ENCODE results near the gene DES. TPM values are rescaled to one million over a fixed set of nuclear protein-coding genes. Genes with fewer than 3 reads are reported as not detected.
A peak's percentile ranks its signal among the peaks of the same experiment; 100 is the strongest.
"Not testable (repeated sequence)": the region's sequence is repeated elsewhere in the genome, so short reads cannot be mapped to it uniquely, and the experiment has no call there.

DES gene
- total RNA-seq, 1 donor from 2014 or later: not detected

- no peak for DNase-seq (ENCODE audit: extremely low read depth, low read depth, low spot score)
These were observed 18.3 kb upstream of the DES start for GRCh38 chr2:219399716-219400478.

GRCh38 chr2:219400562-219400961, 17.6 kb upstream of the DES start:
- DNase-seq (ENCODE audit: extremely low read depth, low read depth, low spot score): no peak

DNA sequence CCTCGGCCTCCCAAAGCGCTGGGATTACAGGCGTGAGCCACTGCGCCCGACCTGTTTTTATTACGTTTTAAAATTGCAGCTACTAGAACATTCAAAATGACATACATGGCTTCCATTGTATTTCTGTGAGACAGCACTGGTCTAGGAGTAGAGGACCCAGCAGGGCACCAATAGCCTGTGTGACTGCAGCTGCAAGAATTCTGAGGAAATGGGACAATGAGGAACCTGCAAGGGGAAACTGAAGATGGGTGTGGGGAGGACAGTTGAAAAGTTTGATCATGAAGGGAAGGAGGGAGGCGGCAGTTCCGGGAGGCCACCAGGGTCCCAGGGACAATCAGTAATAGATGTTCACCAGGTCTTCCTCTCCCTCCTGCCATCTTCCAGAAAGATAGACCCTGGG, 16.6 kb upstream of the DES start:
- no peak for DNase-seq (ENCODE audit: extremely low read depth, low read depth, low spot score)

DNA sequence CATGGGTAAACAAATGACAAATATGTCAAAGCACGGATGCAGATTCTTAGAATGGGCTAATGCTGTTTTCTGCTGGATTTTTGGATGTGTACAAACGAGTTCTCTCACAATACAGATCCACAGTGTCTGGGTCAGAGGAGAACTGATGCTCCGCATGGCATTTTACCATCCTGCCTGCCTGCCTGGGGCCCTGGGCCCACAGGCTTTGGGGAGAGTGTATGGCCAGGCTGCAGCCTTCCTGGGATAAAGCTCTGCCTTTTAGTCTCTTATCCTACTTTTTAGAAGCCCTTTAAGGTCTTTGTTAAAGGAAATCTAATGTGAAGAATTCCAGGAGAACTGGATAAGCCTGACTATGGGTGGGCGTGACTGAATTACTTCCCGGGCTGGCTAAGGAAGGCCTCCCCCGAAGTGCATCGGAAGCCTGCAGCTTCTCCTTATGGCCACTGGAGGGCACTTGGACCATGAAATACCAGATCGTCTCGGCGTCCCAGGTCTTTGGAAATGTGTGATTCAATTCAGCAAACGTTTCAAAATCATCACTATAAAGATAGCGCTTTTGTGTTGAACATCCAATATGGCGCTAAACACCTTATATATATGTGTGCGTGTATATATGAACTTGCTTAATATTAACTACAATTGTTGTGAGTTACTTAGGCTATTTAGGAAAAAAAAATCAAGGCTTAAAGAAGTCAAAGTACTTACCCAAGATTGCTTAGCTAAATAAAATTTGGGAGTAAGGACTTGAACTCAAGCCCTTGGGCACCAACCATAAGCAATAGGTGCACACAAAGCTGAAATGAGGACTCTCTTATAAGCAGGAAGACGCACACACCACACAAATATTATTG, 15.3 kb upstream of the DES start:
- peak; percentile 52 for DNase-seq (ENCODE audit: extremely low read depth, low read depth, low spot score)

DNA sequence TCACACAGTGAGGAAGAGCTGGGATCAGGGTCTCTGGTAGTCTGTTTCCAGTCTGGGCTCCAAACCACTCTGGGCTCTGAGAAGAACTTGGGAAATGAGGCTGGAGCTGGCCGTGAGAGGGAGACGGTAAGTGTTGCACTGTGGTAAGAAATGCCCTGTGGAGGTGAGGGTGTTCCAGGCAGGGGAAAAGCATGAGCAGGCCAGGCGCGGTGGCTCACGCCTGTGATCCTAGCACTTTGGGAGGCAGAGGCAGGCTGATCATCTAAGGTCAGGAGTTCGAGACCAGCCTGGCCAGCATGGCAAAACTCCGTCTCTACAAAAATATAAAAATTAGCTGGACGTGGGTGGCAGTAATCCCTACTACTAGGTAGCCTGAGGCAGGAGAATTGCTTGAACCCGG, 14.3 kb upstream of the DES start:
- DNase-seq (ENCODE audit: extremely low read depth, low read depth, low spot score): no peak

DNA sequence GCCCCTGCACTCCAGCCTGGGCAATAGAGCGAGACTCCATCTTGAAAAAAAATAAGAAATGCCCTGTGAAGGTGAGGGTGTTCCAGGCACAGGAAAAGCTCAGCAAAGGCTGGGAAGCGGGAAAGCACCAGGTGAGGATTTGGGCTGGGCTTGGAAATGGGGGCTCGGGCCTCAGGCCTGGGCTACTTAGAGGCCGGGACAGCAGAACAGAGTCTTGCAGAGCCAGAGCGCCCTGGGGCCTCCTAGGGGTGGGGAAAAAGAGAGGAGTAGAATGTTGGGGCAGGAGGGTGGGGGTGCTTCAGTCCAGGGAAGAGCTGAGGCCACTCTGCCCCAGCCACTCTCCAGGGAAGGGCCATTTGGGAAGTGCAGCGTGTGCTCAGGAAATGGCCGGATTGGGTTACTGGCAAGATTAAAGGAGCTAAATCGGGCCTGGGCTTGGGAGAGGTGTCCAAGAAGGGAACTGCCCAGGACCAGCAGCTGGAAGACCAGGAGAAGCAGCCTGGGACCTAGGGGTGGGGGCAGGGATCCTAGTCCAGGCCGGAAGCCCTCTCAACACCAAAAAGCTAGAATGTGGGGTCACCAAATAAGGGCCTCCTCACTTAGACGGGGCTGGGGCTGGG, 13.8 kb upstream of the DES start:
- no peak for DNase-seq (ENCODE audit: extremely low read depth, low read depth, low spot score)

DNA sequence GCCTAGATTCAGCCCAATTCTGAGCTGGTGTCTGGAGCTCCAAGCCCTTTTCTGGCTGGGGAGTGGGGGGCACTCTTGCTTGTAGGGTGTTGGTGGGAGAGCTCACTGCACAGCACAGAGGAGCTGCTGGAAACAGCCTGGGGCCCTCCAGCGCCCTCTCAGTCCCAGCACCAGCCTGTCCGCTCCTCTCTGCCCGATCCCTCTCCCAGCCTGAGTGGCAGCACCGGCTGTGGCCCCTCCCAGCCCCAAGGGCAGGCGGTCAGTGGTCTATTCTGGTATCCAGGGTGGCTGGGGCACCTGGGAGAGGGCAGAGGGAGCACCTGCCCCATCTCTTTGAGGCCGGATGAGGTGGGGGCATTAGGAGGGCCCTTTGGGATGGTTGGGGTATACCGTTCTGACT, 13.2 kb upstream of the DES start:
- no peak for DNase-seq (ENCODE audit: extremely low read depth, low read depth, low spot score)

GRCh38 chr2:219405451-219405850, 12.7 kb upstream of the DES start:
- no peak for DNase-seq (ENCODE audit: extremely low read depth, low read depth, low spot score)

GRCh38 chr2:219405958-219406860, 12.0 kb upstream of the DES start:
- no peak for DNase-seq (ENCODE audit: extremely low read depth, low read depth, low spot score)

GRCh38 chr2:219406861-219407230, 11.3 kb upstream of the DES start:
- DNase-seq (ENCODE audit: extremely low read depth, low read depth, low spot score): no peak

GRCh38 chr2:219407343-219407742, 10.8 kb upstream of the DES start:
- DNase-seq (ENCODE audit: extremely low read depth, low read depth, low spot score): not testable (repeated sequence)

DNA sequence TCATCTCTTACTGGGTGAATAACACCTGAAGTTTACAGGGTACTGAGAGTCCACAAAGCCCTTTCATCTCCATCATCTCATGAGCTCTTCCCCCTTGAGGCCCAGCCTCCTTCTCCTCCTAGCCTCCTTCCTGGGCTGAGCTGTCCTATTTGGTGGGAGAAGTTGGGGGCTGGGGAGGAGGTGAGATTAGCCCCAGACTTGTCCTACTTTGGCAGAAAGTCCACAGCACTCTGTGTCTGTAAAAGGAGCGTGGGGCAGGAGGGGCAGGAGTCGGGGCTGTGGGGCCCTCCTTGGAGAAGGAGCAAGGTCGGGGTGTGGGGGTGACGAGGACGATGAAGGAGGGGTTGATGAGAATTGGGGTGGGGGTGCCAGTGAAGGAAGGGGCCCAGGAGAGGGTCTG, 10.0 kb upstream of the DES start:
- no peak for DNase-seq (ENCODE audit: extremely low read depth, low read depth, low spot score)

DNA sequence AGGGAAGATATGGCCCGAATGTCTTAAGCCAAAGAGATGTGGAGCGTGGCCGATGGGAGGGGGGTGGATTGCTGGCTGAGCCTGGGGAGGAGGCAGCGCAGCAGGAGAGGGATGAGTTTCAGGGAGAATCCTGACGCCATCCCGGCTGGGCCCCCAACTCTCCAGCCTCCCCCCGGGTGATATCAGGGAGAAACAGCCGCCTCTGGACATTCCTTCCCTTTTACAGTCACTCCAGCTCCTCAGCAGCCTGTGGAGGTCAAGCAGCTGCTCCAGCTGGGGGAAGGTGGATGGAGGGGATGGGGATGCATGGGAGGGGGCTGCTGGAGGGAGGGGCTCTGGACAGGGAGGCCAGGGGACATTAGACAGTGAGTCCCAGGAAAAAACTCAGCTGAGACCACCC, 9.5 kb upstream of the DES start:
- DNase-seq (ENCODE audit: extremely low read depth, low read depth, low spot score): no peak

- DNase-seq (ENCODE audit: extremely low read depth, low read depth, low spot score): no peak
These were observed 8.6 kb upstream of the DES start for GRCh38 chr2:219409619-219410018.

DNA sequence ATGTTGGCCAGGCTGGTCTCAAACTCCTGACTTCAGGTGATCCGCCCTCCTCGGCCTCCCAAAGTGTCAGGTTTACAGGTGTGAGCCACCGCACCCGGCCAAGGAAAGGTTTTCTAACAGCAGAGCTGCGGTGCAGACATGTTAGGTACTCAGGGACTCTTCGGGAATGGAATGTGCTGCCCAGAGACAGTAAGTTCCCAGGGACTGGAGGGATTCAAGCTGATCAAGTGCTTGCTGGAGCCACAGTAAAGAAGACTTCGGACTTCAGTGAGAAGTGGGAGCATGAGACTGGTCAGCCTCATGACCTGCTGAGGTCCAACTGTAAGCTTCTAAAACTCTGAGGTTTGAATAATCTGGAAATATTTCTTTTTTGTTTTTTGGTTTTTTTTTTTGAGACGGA, 7.8 kb upstream of the DES start:
- DNase-seq (ENCODE audit: extremely low read depth, low read depth, low spot score): no peak

- no peak for DNase-seq (ENCODE audit: extremely low read depth, low read depth, low spot score)
These were observed 3.3 kb upstream of the DES start for GRCh38 chr2:219414857-219415256.

GRCh38 chr2:219415580-219416234, 2.5 kb upstream of the DES start:
- DNase-seq (ENCODE audit: extremely low read depth, low read depth, low spot score): no peak

DNA sequence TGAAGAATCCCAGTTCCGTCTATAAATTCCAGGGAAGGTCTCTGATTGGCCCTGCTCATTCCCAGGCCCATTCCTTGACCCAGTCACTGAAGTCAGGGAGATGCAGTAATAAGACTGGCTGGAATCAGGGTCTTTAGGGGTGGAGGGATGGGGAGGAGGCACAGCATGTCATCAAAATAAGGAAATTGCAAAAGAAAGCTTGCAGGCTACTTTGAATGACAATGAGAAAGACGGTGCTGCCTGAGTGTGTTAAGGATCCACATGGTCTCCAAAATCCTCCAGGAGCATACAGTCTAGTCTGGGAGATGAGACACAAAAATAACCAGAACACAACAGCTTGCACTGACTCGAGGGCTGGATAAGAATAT, 2.0 kb upstream of the DES start:
- DNase-seq (ENCODE audit: extremely low read depth, low read depth, low spot score): no peak

GRCh38 chr2:219416938-219417337, 1.2 kb upstream of the DES start:
- DNase-seq (ENCODE audit: extremely low read depth, low read depth, low spot score): no peak

- DNase-seq (ENCODE audit: extremely low read depth, low read depth, low spot score): no peak
These were observed 803 bp upstream of the DES start for GRCh38 chr2:219417374-219417773.

DNA sequence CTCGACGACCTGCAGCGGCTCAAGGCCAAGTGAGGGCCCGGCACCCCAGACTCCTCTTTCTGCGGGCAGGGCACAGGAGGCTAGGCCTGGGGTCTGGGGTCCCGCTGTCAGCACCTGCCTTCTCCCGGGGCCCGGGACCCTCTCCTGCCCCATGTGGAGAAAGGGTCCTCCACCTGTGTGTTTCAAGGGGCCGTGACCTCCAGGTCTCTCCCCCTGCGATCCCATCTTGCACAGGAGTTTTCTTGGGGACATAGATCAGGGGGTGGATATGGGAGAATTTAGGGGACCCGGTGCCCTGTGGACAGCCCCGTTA, 791 bp downstream of the DES start:
- no peak for DNase-seq (ENCODE audit: extremely low read depth, low read depth, low spot score)

Measured in glomerular endothelial cell (primary cell).